HS-5 (cell line): ENCODE results near the gene OXSM.
A peak's percentile ranks its signal among the peaks of the same experiment; 100 is the strongest.

Source experiments
- DNase-seq: peaks from one replicate; pipeline ENCODE4 v3.0.0-alpha.2; 2012; ENCODE audit warnings: low read depth

The OXSM gene

GRCh38 chr3:25804676-25805075 is 14.8 kb downstream of the OXSM start:
- DNase-seq, result no peak

- no peak for DNase-seq
These were observed 22.8 kb downstream of the OXSM start for GRCh38 chr3:25812644-25813043.

GRCh38 chr3:25817107-25817506 is 27.2 kb downstream of the OXSM start:
- no peak for DNase-seq

- no peak for DNase-seq
These were observed 27.7 kb downstream of the OXSM start for GRCh38 chr3:25817638-25818037.

GRCh38 chr3:25818335-25818734 is 28.4 kb downstream of the OXSM start:
- no peak for DNase-seq

- peak; percentile 94 for DNase-seq
These were observed 30.5 kb downstream of the OXSM start for GRCh38 chr3:25820366-25820765.

- DNase-seq, result no peak
These were observed 31.1 kb downstream of the OXSM start for GRCh38 chr3:25820816-25821486.

GRCh38 chr3:25821746-25822573 is 32.1 kb downstream of the OXSM start:
- DNase-seq, result no peak

GRCh38 chr3:25823314-25823713 is 33.4 kb downstream of the OXSM start:
- no peak for DNase-seq

- no peak for DNase-seq
These were observed 36.6 kb downstream of the OXSM start for GRCh38 chr3:25826510-25826909.

GRCh38 chr3:25830373-25831280 is 40.7 kb downstream of the OXSM start:
- DNase-seq, result no peak

- DNase-seq, result no peak
These were observed 41.7 kb downstream of the OXSM start for GRCh38 chr3:25831578-25831977.

GRCh38 chr3:25834346-25834745 is 44.5 kb downstream of the OXSM start:
- DNase-seq, result no peak

- no peak for DNase-seq
These were observed 46.7 kb downstream of the OXSM start for GRCh38 chr3:25836579-25836978.

GRCh38 chr3:25837038-25837437 is 47.1 kb downstream of the OXSM start:
- no peak for DNase-seq

GRCh38 chr3:25840099-25840498 is 50.2 kb downstream of the OXSM start:
- no peak for DNase-seq

GRCh38 chr3:25843332-25843731 is 53.4 kb downstream of the OXSM start:
- DNase-seq, result no peak
